ENCODE measurements around the gene RUSC1. TPM values are rescaled to one million over a fixed set of nuclear protein-coding genes. Genes with fewer than 3 reads are reported as not detected.

RUSC1 gene
- total RNA-seq, 1 experiment from 2014 or later, result 66.9 TPM

DNA sequence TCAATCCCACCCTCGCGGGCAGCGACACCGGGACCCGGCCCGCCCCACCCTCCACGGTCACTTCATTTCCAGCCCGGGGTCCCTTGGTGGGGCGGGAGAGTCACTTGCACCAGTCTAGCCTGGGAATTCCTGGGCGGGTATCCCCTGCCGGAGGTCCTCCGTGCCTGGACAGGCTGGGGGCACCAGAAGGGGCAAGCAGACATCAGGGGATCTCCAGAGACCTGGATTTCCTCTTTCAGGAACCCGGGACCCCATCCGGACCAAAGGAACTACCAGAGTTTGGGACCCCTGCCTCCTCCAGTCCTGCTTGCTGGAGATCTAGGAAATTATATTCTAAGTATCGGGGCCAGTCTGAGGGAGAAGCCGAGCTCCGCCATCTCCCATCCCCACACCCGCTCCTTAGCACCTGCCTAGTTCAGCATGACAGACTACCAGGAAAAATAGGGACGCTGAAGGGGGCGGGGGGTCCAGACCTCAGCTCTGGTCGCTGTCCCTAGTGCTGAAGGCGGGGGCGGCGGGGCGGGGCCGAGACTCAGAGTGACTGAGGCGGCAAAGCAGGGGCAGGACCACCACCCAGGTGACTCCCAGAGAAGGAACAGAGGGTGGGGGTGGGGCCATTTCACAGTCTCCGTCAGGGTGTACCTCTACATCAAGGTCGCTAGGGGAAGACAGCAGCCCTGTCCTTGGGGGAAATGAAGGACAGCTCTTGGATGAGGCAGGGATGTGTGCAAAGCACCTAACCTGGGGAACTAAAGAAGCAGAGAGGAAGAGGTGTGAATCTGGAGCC is 42.6 kb upstream of the RUSC1 start:
- H3K4me3 Mint-ChIP-seq, result peak overlapping the region; percentile 67 to 83
- peak overlapping the region in 2 of 3 experiments; percentile 48 to 78; a peak in 2 of 7 replicates for H3K27ac Mint-ChIP-seq
- H3K23me2 ChIP-seq (ENCODE audit: insufficient read length, low read depth, low read length, poor library complexity, severe bottlenecking), result peaks cover 16% of the 10 kb centered on the region

More for the DNA sequence above, 42.6 kb upstream of the RUSC1 start:
- no peak overlapping the region for H3K4ac ChIP-seq (ENCODE audit: low read depth, low read length)
- no peak overlapping the region for H2BK20ac ChIP-seq (ENCODE audit: low read depth, low read length, poor library complexity, severe bottlenecking)
- H3K9ac ChIP-seq (ENCODE audit: extremely low read depth, insufficient read length, low read length), result no peak overlapping the region
- no peak overlapping the region for H4K91ac ChIP-seq (ENCODE audit: insufficient read length, low read depth, low read length)
- H3K79me2 ChIP-seq (ENCODE audit: insufficient read depth, low read length), result no peaks in the 10 kb centered on the region
- TF ChIP-seq, protein P1, sequence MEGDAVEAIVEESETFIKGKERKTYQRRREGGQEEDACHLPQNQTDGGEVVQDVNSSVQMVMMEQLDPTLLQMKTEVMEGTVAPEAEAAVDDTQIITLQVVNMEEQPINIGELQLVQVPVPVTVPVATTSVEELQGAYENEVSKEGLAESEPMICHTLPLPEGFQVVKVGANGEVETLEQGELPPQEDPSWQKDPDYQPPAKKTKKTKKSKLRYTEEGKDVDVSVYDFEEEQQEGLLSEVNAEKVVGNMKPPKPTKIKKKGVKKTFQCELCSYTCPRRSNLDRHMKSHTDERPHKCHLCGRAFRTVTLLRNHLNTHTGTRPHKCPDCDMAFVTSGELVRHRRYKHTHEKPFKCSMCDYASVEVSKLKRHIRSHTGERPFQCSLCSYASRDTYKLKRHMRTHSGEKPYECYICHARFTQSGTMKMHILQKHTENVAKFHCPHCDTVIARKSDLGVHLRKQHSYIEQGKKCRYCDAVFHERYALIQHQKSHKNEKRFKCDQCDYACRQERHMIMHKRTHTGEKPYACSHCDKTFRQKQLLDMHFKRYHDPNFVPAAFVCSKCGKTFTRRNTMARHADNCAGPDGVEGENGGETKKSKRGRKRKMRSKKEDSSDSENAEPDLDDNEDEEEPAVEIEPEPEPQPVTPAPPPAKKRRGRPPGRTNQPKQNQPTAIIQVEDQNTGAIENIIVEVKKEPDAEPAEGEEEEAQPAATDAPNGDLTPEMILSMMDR (conservative IDR thresholded peaks at IDR 0.05), result peak; percentile 68
- peak; percentile 99 for DNase-seq
- H4K5ac ChIP-seq (ENCODE audit: insufficient read length, low read depth, low read length), result no peak overlapping the region
- H3K36me3 Mint-ChIP-seq (ENCODE audit: insufficient read depth in 1 of 3, low read depth in 3 of 3), result peaks cover 1 to 10% (median 4%) of the 10 kb centered on the region in 3 experiments; a peak in 5 of 7 replicates
- no peak overlapping the region for H2AK5ac ChIP-seq (ENCODE audit: insufficient read length, low read length)
- H3K27me3 ChIP-seq (ENCODE audit: insufficient read depth, low read length), result no peaks in the 10 kb centered on the region
- H3K4me1 ChIP-seq (ENCODE audit: insufficient read depth, low read length), result peaks cover 6% of the 10 kb centered on the region; the same call in 1 of the 2 replicates
- no peak overlapping the region for H2AFZ ChIP-seq (ENCODE audit: low read length)
- WGBS (ENCODE audit: extremely low coverage, insufficient read length, low lambda C conversion rate), result no CpG with 5 or more reads among the region's 29 CpGs
- no peak overlapping the region for H4K8ac ChIP-seq (replicated peaks; ENCODE audit: insufficient read length, low read depth, low read length)
- H3K79me1 ChIP-seq (ENCODE audit: insufficient read depth, low read depth, low read length, poor library complexity, severe bottlenecking), result no peaks in the 10 kb centered on the region
- no peak overlapping the region for H3K56ac ChIP-seq (ENCODE audit: insufficient read length, low read depth, low read length)
- no peaks in the 10 kb centered on the region for H4K20me1 ChIP-seq (ENCODE audit: control insufficient read depth, insufficient read depth, insufficient read length)
- H3K4me1 Mint-ChIP-seq, result peaks cover 27 to 31% of the 10 kb centered on the region in 2 experiments
- H3K23ac ChIP-seq (ENCODE audit: insufficient read length, low read depth, low read length), result no peak overlapping the region
- H2BK15ac ChIP-seq (ENCODE audit: low read depth, low read length), result no peak overlapping the region
- H3K18ac ChIP-seq (ENCODE audit: insufficient read length, low read depth, low read length), result no peak overlapping the region
- no peak overlapping the region for H2BK5ac ChIP-seq (ENCODE audit: insufficient read length, low read length)
- H3K27ac ChIP-seq (ENCODE audit: insufficient read length, low read depth, low read length), result no peak overlapping the region
- H3K9me3 ChIP-seq (ENCODE audit: control insufficient read depth, low read depth, low read length), result no peaks in the 10 kb centered on the region
- no peak overlapping the region for H3T11ph ChIP-seq (ENCODE audit: low read length)
- H3K9me3 Mint-ChIP-seq, result 0 out of 5 replicates have a peak, but pooled peaks cover 0 to 3% of the 10 kb centered on the region in 2 experiments
- peak overlapping the region; percentile 94 for H3K4me2 ChIP-seq (ENCODE audit: insufficient read depth, insufficient read length, low read length)
- H3K14ac ChIP-seq (ENCODE audit: insufficient read depth, low read length), result no peak overlapping the region
- H2BK12ac ChIP-seq (ENCODE audit: insufficient read length, low read depth, low read length), result no peak overlapping the region
- H2BK120ac ChIP-seq (ENCODE audit: low read depth, low read length, poor library complexity, severe bottlenecking), result no peak overlapping the region
- H3K27me3 Mint-ChIP-seq (ENCODE audit: low read depth), result peaks cover 4% of the 10 kb centered on the region; the same call in 1 of the 2 replicates
